GM12872 (cell line): Measurements from ENCODE around the gene RXYLT1.

Source experiments
- CTCF ChIP-seq: IDR thresholded peaks from 3 replicates; pipeline ENCODE4 v1.5.1; 2011; ENCODE audit warnings: low read depth, mild to moderate bottlenecking, low read length, moderate library complexity; ENCODE audit not compliant: insufficient read depth

Gene RXYLT1

DNA sequence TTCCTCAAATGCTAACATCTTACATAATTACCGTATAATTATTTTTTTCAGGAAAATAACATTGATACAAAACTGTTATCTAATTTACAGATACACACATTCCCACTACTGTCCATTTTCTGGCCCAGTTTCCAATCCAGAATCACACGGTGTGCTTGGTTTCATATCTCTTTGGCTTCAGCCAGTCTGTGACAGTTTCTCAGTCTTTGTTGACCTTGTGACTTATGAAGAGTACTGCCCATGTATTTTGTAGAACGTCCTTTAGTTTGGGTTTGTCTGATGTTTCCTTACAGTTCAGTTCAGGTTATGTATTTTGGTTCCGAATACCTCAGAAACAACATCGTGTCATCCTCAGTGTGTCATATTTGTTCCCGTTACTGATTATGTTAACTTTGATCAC is 16.2 kb downstream of the RXYLT1 start:
- no peak for TF ChIP-seq CTCF

DNA sequence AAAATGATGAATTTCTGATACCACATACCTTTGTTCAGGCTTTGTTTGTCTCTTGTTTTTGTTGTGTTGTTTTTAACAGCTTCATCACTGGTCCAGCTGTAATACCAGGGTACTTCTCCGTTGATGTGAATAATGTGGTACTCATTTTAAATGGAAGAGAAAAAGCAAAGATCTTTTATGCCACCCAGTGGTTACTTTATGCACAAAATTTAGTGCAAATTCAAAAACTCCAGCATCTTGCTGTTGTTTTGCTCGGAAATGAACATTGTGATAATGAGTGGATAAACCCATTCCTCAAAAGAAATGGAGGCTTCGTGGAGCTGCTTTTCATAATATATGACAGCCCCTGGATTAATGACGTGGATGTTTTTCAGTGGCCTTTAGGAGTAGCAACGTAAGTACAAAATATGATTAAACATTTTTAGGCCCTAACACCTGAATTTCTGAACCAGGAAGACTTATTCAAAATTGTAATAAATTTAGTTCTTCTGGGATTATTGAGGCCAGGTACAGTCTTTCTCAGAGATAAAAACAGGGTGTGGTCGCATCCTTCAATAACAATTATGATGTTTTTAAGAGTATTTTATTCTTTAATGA is 22.4 kb downstream of the RXYLT1 start:
- TF ChIP-seq CTCF: peak; percentile 48

DNA sequence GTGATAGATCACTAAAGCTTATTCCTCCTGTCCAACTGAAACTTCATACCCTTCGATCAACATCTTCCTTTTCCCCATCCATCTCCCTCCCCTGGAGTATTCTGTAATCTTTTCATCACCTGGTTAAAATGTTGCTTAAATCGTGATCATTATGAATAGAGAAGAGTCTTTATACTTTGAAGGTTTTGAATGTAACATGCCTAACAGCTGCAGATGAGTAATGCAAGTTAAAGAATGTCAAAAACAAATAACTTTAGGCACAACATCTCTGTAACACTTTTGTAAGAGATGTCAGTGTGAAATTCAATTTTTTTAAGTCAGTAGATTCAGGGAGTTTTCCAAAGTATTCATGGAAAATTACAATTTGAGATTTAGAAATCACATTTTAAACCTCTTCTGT is 25.0 kb downstream of the RXYLT1 start:
- no peak for TF ChIP-seq CTCF

- TF ChIP-seq CTCF: no peak
Observed at GRCh38 chr12:63805704-63806672, 26.3 kb downstream of the RXYLT1 start.

- TF ChIP-seq CTCF: no peak
Observed at GRCh38 chr12:63808631-63809030, 28.9 kb downstream of the RXYLT1 start.

GRCh38 chr12:63809566-63809965 is 29.9 kb downstream of the RXYLT1 start:
- TF ChIP-seq CTCF: no peak

GRCh38 chr12:63811334-63811733 is 31.6 kb downstream of the RXYLT1 start:
- TF ChIP-seq CTCF: no peak
